A204.1 (cell line): ENCODE results near the gene FJX1.

Experiments
- FAIRE-seq: peaks from 2 replicates; lab custom pipeline; 2012; peaks lifted over from hg19 to GRCh38; lab: Jason Lieb, UNC

Gene FJX1

DNA sequence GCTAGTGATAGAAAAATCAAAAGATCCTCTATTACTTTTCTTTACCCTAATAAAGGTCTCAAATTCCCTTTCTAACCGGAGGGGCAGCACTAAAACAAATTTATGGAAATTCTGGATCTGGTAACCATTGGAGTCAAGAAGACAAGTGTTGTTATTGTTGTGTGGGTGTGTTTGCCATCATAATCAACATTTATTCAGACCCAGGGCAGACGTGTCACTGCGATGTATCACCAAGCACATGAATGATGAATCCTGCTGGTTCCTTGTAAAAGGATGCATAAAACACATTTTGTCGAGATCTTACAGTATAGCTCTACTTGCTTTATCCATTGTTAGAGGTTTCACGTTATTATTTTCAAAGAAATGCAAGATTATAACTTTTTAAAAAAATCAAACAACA lies 12.1 kb upstream of the FJX1 start:
- FAIRE-seq: no peak

DNA sequence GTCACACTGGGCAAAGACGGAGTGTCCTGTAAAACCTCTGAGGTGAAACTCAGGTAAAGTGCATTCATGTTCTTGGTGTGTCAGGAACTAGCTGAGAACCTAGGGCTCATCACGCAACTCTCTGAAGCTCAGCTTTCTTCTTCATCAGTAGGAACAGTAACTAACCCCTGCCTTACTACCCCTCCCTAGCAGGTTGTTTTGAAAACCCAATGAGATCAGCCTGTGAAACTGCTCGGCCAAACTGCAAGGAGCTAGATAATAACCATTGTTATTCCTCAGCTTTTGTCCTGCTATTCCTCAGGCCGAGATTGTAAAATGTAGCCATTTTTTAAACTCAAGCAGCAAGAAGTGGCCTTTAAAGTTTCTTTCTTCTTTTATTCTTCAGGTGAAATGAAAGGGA lies 9.8 kb upstream of the FJX1 start:
- FAIRE-seq: no peak

DNA sequence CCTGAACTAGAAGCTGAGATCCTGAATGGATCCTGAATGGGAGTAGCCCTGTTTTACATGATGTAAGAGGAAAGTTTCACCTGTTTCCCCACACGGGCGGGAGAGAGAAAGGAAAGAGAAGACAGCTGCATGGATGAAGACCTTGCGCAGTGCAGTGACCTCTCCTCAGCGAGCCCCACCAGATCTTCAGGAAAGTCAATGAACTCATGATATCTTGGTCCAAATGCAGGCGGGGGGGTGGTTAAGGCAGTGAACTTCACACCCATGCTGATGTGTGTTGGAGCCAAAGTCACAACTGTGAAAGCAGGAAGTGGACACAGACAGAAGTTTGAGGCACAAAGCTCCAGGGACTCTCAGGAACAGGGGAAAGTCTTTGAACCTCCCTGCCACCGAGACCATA lies 8.6 kb upstream of the FJX1 start:
- FAIRE-seq: no peak

DNA sequence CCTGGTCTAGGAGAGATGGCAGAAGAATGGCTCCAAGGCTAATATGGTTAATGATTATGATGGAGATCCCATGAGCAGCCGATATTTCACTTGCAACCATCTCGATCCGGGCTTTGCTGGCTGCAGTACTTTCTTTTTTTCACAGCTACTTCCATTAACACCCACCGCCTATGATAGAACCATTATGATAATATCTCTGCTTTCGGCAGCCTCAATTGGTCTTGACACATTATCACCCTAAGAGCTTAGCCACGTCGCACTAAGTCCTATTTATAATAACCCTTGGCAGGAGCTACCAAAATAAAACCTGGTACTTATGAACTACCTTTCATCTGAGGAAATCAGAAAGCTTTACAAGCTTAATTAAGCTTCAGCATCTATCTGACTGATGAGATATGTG lies 7.6 kb upstream of the FJX1 start:
- FAIRE-seq: no peak

DNA sequence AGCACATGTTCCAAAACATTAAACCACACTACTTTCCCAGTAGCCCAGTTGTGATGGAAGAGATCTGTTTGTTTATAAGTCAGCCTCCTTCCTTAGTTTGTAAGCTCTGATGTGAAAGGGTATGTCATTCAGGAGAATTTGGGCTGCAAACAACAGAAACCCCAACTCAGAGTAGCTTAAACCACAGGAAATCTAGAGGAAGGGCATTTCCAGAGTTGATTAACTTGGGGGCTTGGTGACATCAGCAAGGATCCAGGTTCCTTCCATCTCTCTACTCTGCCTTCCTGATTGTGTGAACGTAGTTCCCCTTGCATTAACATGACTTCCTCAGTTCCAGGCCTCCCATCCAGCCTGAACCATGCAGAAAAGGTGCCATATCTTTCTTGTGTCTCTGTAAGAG lies 6.5 kb upstream of the FJX1 start:
- FAIRE-seq: no peak

DNA sequence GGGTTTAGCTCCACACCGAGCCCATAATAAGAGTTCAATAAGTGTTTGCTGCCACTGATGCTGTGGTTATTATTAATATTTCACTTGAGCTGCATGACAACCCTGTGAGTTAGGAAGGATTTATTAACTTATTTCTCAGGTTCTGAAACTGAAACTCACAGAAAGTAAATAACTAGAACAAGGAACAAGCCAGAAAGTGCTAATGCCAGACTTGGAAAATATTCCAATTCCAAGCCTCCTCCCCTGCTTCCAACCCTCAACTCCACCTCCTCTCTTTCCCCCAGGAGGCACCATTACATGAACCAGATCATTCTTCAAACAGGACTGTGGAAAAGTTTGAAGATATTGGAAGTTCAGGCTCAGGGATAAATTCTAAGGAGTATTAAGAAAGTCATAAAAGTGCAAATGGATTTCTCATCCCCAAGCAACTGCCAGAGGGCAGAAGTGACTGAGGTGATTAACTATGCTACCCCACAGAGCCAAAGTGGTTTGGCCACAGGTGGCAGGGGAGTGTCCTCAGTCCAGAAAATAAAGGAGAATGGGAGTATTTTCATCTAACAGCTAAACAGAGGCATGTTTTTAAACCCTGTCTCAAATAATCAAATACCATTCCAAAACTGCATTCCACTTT lies 3.2 kb upstream of the FJX1 start:
- peak; percentile 98 for FAIRE-seq

DNA sequence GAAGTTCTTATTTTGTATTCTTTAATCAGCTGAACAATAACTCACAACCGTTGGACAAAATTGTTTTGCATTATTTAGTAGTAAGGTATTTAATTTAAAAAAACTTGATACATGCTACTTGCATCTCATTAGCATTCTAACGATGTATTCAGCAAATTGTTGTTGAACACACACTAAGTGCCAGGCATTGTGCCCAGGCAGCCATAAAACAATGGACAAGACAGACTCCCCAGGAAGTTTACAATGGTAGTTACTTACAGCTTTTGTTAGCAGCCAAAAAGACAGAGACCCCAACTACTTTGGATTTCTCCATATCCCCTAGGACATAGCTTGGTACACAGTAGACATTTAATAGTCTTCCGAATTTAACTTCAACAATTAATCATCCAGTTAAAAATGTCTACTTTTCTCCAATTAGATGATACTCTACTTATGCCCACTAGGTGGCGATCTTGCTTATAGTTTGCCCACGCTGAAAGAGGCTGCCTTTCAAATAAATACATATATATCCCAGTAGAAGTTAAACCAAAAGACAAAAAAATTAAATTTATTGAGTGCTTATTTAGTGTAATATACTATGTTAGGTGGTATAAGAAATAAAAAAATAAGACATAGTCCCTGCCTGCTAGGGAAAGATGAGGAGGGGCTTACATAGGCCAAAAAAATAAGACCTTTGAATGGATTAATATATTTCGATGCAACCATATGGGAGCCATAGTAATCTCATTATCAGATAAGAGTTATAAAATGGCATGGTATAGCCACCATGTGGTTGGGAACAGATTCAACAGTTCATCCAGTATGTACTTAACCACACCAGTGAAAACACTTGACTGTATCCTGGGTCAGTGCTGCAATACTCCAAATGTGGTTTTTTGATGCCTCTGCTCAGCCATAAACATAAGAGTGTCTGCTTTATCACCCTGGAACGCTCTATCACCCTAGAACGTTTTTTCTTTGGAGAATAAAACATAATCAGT lies 2.0 kb upstream of the FJX1 start:
- peak; percentile 98 for FAIRE-seq

DNA sequence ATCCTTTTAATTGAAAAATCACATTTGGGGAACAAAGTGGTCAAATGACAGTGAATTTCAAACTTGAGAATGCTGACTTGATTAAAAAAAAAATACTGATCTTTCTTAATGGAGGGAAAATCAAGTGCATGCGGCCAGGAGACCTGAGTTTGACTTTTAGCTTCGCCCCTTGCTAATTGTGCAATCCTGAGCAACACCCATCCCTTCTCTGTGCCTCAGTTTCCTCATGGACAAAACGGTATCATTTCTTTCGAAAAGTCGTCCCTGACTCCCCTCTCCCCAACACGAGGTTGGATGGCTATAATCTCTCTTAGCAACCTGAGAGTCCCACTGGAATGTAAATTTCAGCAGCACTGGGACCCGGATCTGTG lies 959 bp upstream of the FJX1 start:
- no peak for FAIRE-seq

DNA sequence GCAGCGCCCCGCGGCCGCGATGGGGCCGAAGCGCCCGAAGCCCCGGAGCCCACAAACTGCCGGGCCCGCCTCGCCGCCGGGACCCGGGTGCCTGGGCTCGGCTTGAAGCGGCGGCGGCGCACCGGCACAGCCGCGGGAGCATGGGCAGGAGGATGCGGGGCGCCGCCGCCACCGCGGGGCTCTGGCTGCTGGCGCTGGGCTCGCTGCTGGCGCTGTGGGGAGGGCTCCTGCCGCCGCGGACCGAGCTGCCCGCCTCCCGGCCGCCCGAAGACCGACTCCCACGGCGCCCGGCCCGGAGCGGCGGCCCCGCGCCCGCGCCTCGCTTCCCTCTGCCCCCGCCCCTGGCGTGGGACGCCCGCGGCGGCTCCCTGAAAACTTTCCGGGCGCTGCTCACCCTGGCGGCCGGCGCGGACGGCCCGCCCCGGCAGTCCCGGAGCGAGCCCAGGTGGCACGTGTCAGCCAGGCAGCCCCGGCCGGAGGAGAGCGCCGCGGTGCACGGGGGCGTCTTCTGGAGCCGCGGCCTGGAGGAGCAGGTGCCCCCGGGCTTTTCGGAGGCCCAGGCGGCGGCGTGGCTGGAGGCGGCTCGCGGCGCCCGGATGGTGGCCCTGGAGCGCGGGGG lies 346 bp downstream of the FJX1 start:
- no peak for FAIRE-seq

DNA sequence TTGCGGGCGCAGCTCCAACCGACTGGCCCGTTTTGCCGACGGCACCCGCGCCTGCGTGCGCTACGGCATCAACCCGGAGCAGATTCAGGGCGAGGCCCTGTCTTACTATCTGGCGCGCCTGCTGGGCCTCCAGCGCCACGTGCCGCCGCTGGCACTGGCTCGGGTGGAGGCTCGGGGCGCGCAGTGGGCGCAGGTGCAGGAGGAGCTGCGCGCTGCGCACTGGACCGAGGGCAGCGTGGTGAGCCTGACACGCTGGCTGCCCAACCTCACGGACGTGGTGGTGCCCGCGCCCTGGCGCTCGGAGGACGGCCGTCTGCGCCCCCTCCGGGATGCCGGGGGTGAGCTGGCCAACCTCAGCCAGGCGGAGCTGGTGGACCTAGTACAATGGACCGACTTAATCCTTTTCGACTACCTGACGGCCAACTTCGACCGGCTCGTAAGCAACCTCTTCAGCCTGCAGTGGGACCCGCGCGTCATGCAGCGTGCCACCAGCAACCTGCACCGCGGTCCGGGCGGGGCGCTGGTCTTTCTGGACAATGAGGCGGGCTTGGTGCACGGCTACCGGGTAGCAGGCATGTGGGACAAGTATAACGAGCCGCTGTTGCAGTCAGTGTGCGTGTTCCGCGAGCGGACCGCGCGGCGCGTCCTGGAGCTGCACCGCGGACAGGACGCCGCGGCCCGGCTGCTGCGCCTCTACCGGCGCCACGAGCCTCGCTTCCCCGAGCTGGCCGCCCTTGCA lies 1.0 kb downstream of the FJX1 start:
- FAIRE-seq: no peak

DNA sequence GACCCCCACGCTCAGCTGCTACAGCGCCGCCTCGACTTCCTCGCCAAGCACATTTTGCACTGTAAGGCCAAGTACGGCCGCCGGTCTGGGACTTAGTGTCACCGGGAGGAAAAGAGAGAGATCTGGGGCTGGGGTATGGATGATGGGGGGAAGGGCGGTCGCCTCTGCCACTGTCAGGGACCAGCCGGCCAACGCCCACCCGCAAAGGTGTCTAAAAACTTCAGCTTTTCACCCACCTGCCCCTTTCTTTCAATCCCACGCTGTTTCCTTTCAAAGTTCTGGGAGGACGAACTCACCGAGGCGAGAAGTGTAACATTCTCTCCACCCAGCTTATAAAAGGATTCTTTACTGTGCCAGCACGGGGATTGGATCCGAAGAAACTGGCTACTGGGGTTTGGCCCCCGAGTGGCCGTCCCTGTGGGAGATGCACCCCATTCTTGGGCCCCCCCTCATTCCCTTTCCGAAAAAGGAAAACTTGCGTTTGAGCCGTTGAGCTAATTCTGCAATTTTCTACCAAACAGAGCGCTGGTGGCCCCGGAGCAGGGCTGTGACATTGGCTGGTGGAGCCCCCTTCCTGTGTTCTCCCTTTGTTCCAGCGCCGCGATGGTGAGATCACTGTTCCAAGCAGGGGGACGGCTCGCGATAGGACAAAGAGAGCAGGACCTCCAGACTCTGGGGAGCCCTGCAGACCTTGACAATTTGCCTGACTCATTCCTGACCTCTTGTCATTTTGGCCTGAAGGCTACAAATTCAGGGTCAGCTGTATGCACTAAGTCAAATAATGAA lies 1.8 kb downstream of the FJX1 start:
- no peak for FAIRE-seq

DNA sequence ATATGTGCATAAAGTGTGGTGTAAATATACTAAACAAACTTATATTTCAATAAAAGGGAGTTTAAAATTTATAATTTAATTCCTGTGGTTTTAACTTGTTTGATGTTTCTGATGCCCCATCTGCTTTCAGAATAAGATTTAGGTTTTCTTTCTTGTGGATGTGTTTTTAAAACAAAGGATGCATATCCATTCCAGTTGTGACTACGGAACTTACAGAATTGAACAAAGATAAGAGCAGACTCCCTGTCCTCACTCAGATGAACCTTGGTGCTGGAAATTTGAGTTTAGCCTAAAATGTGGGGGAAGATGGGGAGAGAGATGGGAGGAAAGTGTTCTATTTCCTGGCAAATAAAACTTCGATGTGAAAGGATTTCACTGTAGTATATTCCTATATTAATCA lies 2.5 kb downstream of the FJX1 start:
- no peak for FAIRE-seq

DNA sequence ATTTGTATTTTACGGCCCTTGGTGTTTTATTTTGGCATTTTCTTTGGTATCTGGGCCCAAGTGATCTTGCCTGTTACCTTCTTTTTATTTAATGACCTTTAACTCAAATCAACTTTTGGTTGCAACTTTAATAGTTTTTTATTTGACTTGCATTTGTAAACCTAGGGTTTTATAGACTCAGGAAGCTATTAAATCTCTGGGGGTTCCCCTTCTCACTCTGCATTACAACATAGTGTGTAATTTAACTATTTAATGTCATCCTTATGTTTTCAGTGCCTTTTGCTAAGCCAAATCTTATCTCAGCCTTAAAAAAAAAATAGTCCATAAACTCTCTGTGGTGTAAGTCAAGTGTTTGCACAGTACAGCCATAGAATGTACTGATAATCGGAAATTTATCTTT lies 3.4 kb downstream of the FJX1 start:
- FAIRE-seq: no peak

DNA sequence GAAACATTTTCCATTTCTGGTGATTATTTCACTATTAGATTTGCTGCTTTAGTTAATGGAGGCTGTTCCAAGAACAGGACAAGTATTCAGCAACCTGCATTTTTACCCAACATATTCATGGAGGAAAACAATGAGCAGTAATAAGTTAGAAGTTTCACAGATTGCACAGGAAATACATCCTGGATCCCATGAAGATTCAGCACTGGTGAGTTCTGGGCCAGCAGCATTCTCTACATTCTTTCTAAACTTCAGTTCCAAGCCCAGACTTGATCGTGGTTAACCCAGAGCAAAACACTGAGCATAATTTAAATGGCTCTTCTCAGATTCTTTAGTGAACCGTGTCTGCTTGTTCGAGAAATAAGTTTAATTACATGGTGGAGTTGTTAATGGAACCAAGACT lies 3.8 kb downstream of the FJX1 start:
- FAIRE-seq: no peak

DNA sequence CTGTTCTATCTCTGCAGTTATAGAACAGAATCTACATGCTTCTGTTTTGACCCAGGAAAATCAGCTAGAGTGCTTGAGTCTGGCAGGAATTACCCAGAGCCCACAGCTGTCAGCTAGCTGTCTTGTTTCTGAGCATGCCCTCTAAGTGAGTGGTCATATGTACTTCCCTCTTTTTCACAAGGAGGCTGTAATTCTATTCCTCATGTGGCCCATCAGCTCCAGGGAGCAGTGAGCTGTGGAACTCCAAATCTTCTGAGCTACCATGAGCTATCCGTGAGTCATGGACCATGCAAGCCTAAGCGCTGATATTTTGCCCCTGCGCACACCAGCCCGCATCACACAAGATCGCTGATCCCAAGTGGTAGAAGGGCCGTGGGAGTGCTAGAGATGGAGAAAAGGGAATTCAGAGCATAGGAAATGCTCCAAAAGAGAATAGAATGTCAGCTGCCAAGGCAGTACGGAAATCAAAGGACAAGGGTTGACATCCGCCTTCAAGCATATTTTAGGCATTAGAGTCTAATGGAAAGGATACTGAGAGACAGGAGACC lies 5.4 kb downstream of the FJX1 start:
- no peak for FAIRE-seq

DNA sequence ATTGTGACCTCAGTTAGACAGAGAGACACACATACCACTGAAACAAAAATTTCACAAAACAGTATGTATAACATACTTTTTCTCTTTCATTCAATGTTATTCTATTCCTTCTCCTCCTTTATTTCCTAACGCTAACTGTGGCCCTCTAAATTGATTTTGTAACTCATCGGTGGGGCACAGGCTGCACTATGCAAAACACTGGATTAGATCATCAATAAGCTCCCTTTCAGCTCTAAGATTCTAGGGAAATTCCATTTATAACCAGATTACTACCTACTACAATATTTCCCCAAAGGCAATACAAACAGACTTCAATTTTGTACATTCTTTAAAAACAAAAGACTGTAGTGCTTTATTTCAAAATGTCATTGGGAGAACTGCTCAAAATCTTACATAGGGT lies 6.1 kb downstream of the FJX1 start:
- FAIRE-seq: no peak

DNA sequence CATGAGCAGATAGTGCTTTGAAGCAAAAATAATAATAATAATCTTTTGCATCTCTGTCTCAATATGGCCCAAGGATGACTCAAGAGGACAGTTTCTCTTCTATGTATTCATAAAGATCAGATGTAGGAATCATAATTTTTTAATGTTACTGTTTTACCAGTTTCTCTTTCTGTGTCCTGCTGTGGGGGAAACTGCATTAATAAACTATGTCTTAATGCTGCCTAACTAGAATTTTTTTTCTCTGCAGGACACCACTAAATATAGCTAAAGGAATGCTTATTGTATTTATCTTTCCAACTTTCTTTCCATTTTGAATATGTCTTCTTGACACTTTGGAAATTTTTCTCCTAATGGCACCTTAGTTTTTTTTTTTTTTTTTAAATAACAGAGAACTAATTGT lies 6.5 kb downstream of the FJX1 start:
- FAIRE-seq: no peak

DNA sequence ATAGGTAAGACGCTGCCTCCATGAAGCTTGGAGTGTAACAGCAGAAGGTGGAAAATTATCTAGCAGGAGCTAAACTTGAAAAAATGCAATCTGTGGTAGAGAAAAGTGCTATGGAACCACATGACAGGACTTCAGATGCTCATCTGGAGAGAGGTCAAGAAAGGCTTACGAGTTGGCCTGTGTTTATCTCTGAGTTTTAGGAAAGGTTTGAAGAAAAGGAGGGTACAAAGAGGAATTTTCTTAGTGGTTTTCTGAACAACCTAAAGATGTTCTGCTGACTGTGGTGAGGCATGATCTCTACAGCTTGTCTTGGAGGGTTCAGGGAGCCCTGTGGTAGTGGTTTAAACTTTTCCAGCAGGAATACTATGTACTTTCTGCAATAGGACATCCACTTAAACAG lies 8.2 kb downstream of the FJX1 start:
- FAIRE-seq: no peak

DNA sequence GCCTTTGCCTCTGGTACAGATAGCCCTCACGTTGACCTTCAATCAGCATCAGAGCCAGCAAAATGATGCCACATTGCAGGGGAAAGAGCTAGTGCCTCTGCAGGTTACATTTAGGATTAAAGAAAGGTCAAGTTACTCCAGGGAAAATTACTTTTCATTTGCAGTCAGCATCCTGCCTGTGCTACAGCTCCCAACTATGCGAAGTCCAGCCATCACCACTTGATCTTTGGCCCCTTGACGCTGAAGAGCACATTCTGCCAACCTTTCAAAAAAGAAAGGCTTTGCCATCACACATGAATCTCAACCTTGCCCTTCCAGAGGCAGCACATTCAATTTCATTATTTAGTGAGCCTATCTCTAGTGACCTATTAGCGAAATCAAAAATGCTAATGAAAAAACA lies 11.3 kb downstream of the FJX1 start:
- FAIRE-seq: no peak

DNA sequence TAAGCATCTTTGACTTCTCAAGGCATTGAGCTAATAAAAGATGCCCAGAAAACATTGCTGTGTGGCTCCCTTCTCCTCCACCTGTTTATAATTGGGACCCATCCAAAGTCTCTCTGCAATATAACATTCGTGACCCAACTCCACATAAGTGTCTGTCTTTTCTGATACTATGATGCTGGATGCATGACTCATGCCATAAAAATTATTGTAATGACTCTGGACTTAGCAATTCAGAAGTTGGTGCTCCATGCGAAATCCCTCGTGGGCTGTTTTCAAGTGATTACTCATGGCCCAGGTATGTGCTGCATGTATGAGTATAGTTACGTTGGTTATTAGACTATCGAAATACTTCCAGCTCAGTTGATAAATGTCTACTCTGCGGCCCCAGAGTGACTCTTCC lies 11.7 kb downstream of the FJX1 start:
- FAIRE-seq: no peak

DNA sequence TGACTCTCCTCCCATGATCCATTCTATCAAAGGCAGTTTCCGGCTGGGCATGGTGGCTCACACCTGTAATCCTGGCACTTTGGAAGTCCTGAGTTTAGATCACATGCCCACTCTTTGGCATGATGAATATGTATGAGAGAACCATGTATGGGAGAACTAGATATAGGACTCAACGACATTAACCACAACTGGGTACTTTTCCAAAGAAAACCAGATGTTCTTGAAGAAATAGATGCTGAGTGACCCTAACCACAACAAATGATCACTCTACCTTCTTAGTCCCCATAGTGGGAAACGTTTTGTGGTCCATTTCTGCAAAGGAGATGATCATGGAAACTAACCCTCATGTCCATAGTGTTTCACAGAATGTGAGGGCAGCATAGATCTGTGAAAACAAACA lies 13.6 kb downstream of the FJX1 start:
- no peak for FAIRE-seq

DNA sequence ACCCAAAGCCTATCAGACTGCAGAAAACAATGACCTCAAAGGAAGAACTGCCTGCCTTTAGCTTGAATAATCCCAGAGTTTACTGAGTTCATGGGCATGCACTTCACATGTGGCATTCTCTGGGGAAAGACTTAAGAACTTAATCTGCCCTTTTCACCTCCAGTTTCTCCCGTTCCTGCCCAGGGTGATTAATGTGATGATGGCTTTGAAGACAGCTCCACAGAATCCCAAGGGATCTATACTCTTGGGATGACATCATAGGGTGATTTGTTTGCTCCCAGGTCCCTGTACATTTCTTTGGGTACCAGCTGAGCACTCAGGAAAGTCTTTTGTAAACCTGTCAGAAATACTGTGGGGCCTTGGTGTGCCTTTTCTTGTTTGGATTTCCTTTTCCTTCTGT lies 14.0 kb downstream of the FJX1 start:
- FAIRE-seq: no peak
